Neural crest cell (in vitro differentiated cells): Measurements from ENCODE around the gene CHRDL2. TPM values are rescaled to one million over a fixed set of nuclear protein-coding genes. Genes with fewer than 3 reads are reported as not detected.
"Not testable (repeated sequence)": the region's sequence is repeated elsewhere in the genome, so short reads cannot be mapped to it uniquely, and the experiment has no call there.

ENCODE experiments used
- DNase-seq: peaks from one replicate; pipeline ENCODE4 v3.0.0; 2021; ENCODE audit warnings: low read depth, mixed read lengths, low spot score
- H3K27ac Mint-ChIP-seq: one replicate; pipeline ENCODE4 v1.8.0; 2021; ENCODE audit warnings: mild to moderate bottlenecking, mixed read lengths; ENCODE audit not compliant: unreplicated experiment
- H3K27me3 Mint-ChIP-seq: 2 replicates; pipeline ENCODE4 v1.8.0; 2021; ENCODE audit warnings: low read depth, mild to moderate bottlenecking, mixed read lengths
- H3K36me3 Mint-ChIP-seq: 2 replicates; pipeline ENCODE4 v1.8.0; 2021; ENCODE audit warnings: low read depth, mild to moderate bottlenecking, mixed read lengths
- H3K4me1 Mint-ChIP-seq: 2 replicates; pipeline ENCODE4 v1.8.0; 2021; ENCODE audit warnings: mixed read lengths
- H3K4me3 Mint-ChIP-seq: one replicate; pipeline ENCODE4 v1.8.0; 2021; ENCODE audit warnings: mild to moderate bottlenecking, mixed read lengths
- H3K9me3 Mint-ChIP-seq: 2 replicates; pipeline ENCODE4 v1.8.0; 2021; ENCODE audit warnings: mixed read lengths
- total RNA-seq: library from RNA; stranded (reverse); gene quantifications from 2 replicates; pipeline ENCODE4 v1.2.1, GENCODE V29; 2021
- TF ChIP-seq, protein P1 (sequence below): fragments of 200-600 bp; sonication (generic); conservative IDR thresholded peaks from 2 replicates; pipeline ENCODE4 v1.5.0; 2021; ENCODE audit warnings: antibody characterized with exemption, mild to moderate bottlenecking

Gene CHRDL2
- total RNA-seq, 1 donor from 2014 or later, result 0.35 TPM

- no peaks in the 10 kb centered on the region for H3K27me3 Mint-ChIP-seq
- no peaks in the 10 kb centered on the region for H3K9me3 Mint-ChIP-seq
- no peaks in the 10 kb centered on the region for H3K4me1 Mint-ChIP-seq
- DNase-seq, result no peak
- no peak overlapping the region for H3K4me3 Mint-ChIP-seq
- no peak overlapping the region for H3K27ac Mint-ChIP-seq
- TF ChIP-seq, protein P1, sequence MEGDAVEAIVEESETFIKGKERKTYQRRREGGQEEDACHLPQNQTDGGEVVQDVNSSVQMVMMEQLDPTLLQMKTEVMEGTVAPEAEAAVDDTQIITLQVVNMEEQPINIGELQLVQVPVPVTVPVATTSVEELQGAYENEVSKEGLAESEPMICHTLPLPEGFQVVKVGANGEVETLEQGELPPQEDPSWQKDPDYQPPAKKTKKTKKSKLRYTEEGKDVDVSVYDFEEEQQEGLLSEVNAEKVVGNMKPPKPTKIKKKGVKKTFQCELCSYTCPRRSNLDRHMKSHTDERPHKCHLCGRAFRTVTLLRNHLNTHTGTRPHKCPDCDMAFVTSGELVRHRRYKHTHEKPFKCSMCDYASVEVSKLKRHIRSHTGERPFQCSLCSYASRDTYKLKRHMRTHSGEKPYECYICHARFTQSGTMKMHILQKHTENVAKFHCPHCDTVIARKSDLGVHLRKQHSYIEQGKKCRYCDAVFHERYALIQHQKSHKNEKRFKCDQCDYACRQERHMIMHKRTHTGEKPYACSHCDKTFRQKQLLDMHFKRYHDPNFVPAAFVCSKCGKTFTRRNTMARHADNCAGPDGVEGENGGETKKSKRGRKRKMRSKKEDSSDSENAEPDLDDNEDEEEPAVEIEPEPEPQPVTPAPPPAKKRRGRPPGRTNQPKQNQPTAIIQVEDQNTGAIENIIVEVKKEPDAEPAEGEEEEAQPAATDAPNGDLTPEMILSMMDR, result no peak
- H3K36me3 Mint-ChIP-seq, result peaks cover 5% of the 10 kb centered on the region
Observed at GRCh38 chr11:74769055-74769707, 38.0 kb upstream of the CHRDL2 start.

DNA sequence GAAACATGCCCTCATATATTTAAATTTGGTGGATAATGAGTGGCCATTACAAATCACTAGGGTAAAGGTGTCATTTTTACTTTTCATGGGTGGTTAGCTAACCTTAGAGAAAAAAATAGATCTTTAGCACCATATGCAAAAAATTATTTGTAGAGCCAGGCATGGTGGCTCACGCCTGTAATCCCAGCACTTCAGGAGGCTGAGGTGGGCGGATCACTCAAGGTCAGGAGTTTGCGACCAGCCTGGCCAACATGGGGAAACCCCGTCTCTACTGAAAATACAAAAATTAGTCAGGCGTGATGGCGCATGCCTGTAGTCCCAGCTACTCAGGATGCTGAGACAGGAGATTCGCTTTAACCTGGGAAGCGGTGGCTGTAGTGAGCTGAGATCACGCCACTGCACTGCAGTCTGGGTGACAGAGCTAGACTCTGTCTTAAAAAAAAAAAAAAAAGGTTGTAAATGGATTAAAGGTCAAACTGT is 37.0 kb upstream of the CHRDL2 start:
- not testable (repeated sequence) for H3K9me3 Mint-ChIP-seq, H3K27me3 Mint-ChIP-seq, H3K27ac Mint-ChIP-seq, H3K4me1 Mint-ChIP-seq, DNase-seq, H3K4me3 Mint-ChIP-seq
- peaks cover 11% of the 10 kb centered on the region for H3K36me3 Mint-ChIP-seq

GRCh38 chr11:74766905-74767304 is 35.7 kb upstream of the CHRDL2 start:
- Mint-ChIP-seq H3K36me3 (peaks cover 18% of the 10 kb centered on the region), H3K4me3 (no peak overlapping the region), H3K27me3 (no peaks in the 10 kb centered on the region), H3K27ac (no peak overlapping the region), H3K9me3 (peaks cover 2% of the 10 kb centered on the region), H3K4me1 (no peaks in the 10 kb centered on the region)
- TF ChIP-seq, protein P1, result no peak
- DNase-seq, result no peak

DNA sequence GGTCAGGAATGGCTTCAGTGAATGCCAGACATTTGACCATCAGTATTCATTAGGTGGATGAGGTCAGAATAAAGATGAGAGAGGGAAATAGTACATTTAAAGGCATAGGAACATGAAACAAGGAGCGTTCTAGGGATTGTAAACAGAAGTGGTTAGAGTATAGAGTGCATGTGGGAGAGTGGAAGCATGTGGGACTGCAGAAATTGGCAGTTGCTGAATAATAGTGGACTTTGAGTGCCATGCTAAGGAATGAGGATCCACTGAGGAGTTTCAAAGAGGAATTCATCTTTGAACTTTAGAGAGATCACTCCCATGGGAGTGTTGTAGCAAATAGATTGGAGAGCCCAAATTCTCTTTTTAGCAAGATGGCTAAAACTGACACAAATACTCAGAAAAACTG is 25.3 kb upstream of the CHRDL2 start:
- TF ChIP-seq, protein P1, result no peak
- H3K9me3 Mint-ChIP-seq, result peaks cover 4% of the 10 kb centered on the region
- peaks cover 12% of the 10 kb centered on the region for H3K4me1 Mint-ChIP-seq
- no peak for DNase-seq
- no peak overlapping the region for H3K4me3 Mint-ChIP-seq
- no peak overlapping the region for H3K27ac Mint-ChIP-seq
- peaks cover 11% of the 10 kb centered on the region for H3K36me3 Mint-ChIP-seq
- H3K27me3 Mint-ChIP-seq, result no peaks in the 10 kb centered on the region

DNA sequence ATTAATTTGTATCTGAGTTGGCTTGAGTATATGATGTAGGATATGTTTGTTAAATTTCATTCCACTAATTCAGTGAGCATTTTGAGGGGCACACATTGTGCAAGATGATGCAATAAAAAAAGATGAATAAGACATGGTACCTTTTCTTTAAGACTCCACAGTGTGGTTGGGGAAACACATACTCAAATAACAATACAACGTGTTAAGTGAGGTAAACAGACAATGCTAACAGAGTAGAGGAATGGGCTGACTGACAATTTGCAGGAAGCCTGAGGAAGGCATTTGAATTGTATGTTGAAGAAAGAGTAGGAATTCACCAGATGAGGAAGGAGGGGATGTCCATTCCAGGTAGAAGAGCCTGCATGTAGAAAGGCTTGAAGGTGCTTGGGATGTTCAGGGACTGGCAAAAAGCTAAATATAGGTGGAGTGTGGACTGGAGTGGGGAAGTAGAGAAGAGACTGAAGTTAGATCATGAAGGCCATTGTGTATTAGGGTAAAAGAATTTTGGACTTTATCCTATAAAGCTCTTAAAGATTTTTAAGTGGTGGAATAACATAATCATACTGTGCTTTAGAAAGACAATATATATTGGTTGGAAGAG is 24.3 kb upstream of the CHRDL2 start:
- Mint-ChIP-seq H3K36me3 (peaks cover 11% of the 10 kb centered on the region), H3K27me3 (no peaks in the 10 kb centered on the region), H3K27ac (no peak overlapping the region), H3K9me3 (peaks cover 4% of the 10 kb centered on the region), H3K4me3 (no peak overlapping the region), H3K4me1 (peaks cover 17% of the 10 kb centered on the region)
- TF ChIP-seq, protein P1, result no peak
- no peak for DNase-seq
